Measurements from ENCODE around the gene ACTL10.

Gene ACTL10

GRCh38 chr20:33686100-33686983, 19.6 kb downstream of the ACTL10 start, which contains the start of gene E2F1:
Gene E2F1, minus strand, starts transcription at chr20:33686385. Its CDS starts 121 bp downstream, at chr20:33686264.
- Histone ChIP-seq H3K4me1 (ENCODE audit: insufficient read depth, low read length, poor library complexity, severe bottlenecking) (peaks cover 50% of the 10 kb centered on the region), H3K36me3 (ENCODE audit: insufficient read depth, low read length) (no peaks in the 10 kb centered on the region), H3K27me3 (ENCODE audit: insufficient read depth, low read length, poor library complexity, severe bottlenecking) (no peaks in the 10 kb centered on the region), H3K9me2 (replicated peaks; ENCODE audit: low read depth, low read length) (no peaks in the 10 kb centered on the region), H3K4me3 (ENCODE audit: low read length, poor library complexity, severe bottlenecking) (peak within 1 kb of the TSS; percentile 82), H3K9ac (ENCODE audit: low read depth, low read length, poor library complexity, severe bottlenecking) (peak within 1 kb of the TSS; percentile 80), H2AFZ (ENCODE audit: low read length) (peak within 1 kb of the TSS; percentile 93), H3K79me2 (ENCODE audit: insufficient read depth, low read length) (peaks cover 43% of the 10 kb centered on the region), H3K9me3 (ENCODE audit: insufficient read depth, low read depth, low read length) (no peaks in the 10 kb centered on the region), H3K4me2 (ENCODE audit: low read depth, low read length, poor library complexity, severe bottlenecking) (peak within 1 kb of the TSS; percentile 95), H4K20me1 (ENCODE audit: insufficient read depth, low read length, poor library complexity, severe bottlenecking) (peaks cover 31% of the 10 kb centered on the region), H3F3A (ENCODE audit: low read depth) (peaks cover 8% of the 10 kb centered on the region; the same call in 1 of the 2 replicates)
- TF ChIP-seq, protein P1, sequence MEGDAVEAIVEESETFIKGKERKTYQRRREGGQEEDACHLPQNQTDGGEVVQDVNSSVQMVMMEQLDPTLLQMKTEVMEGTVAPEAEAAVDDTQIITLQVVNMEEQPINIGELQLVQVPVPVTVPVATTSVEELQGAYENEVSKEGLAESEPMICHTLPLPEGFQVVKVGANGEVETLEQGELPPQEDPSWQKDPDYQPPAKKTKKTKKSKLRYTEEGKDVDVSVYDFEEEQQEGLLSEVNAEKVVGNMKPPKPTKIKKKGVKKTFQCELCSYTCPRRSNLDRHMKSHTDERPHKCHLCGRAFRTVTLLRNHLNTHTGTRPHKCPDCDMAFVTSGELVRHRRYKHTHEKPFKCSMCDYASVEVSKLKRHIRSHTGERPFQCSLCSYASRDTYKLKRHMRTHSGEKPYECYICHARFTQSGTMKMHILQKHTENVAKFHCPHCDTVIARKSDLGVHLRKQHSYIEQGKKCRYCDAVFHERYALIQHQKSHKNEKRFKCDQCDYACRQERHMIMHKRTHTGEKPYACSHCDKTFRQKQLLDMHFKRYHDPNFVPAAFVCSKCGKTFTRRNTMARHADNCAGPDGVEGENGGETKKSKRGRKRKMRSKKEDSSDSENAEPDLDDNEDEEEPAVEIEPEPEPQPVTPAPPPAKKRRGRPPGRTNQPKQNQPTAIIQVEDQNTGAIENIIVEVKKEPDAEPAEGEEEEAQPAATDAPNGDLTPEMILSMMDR (conservative IDR thresholded peaks at IDR 0.05; ENCODE audit: low read length), result 0 out of 2 replicates have a peak, but pooled peaks have one; percentile 16
- no peak for TF ChIP-seq EZH2phosphoT487 (IDR thresholded peaks at IDR 0.05; ENCODE audit: borderline replicate concordance)

DNA sequence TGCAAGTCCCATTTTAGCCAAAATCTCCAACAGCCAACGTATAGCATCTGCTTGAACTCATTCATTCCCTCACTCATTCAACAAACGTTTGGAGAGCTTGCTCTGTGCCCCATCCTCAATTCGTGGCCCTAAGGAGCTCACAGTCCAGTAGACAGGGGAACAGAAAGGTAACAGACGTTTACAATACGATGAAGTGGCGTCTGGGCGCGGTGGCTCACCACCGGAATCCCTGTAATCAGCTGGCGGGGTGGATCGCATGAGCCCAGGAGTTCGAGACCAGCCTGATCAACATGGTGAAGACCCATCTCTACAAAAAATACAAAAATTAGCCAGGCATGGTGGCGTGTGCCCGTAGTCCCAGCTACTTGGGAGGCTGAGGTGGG, 20.2 kb downstream of the ACTL10 start:
- peaks cover 8% of the 10 kb centered on the region; the same call in 1 of the 2 replicates for H3F3A ChIP-seq (ENCODE audit: low read depth)
- no peaks in the 10 kb centered on the region for H3K27me3 ChIP-seq (ENCODE audit: insufficient read depth, low read length, poor library complexity, severe bottlenecking)
- peak overlapping the region; percentile 49 for H3K9ac ChIP-seq (ENCODE audit: low read depth, low read length, poor library complexity, severe bottlenecking)
- peaks cover 28% of the 10 kb centered on the region for H4K20me1 ChIP-seq (ENCODE audit: insufficient read depth, low read length, poor library complexity, severe bottlenecking)
- no peaks in the 10 kb centered on the region for H3K36me3 ChIP-seq (ENCODE audit: insufficient read depth, low read length)
- peaks cover 37% of the 10 kb centered on the region for H3K79me2 ChIP-seq (ENCODE audit: insufficient read depth, low read length)
- H3K4me3 ChIP-seq (ENCODE audit: low read length, poor library complexity, severe bottlenecking), result peak overlapping the region; percentile 63
- H3K9me3 ChIP-seq (ENCODE audit: insufficient read depth, low read depth, low read length), result no peaks in the 10 kb centered on the region
- no peaks in the 10 kb centered on the region for H3K9me2 ChIP-seq (replicated peaks; ENCODE audit: low read depth, low read length)
- H3K4me2 ChIP-seq (ENCODE audit: low read depth, low read length, poor library complexity, severe bottlenecking), result peak overlapping the region; percentile 74
- peak overlapping the region; percentile 93 for H2AFZ ChIP-seq (ENCODE audit: low read length)
- no peak for TF ChIP-seq EZH2phosphoT487 (IDR thresholded peaks at IDR 0.05; ENCODE audit: borderline replicate concordance)
- TF ChIP-seq, protein P1 (conservative IDR thresholded peaks at IDR 0.05; ENCODE audit: low read length), result no peak
- H3K4me1 ChIP-seq (ENCODE audit: insufficient read depth, low read length, poor library complexity, severe bottlenecking), result peaks cover 50% of the 10 kb centered on the region

- no peak overlapping the region for H3K9ac ChIP-seq (ENCODE audit: low read depth, low read length, poor library complexity, severe bottlenecking)
- no peaks in the 10 kb centered on the region for H3K27me3 ChIP-seq (ENCODE audit: insufficient read depth, low read length, poor library complexity, severe bottlenecking)
- TF ChIP-seq EZH2phosphoT487 (IDR thresholded peaks at IDR 0.05; ENCODE audit: borderline replicate concordance), result no peak
- TF ChIP-seq, protein P1 (conservative IDR thresholded peaks at IDR 0.05; ENCODE audit: low read length), result no peak
- peaks cover 8% of the 10 kb centered on the region; the same call in 1 of the 2 replicates for H3F3A ChIP-seq (ENCODE audit: low read depth)
- H3K9me2 ChIP-seq (replicated peaks; ENCODE audit: low read depth, low read length), result no peaks in the 10 kb centered on the region
- H2AFZ ChIP-seq (ENCODE audit: low read length), result no peak overlapping the region
- peaks cover 25% of the 10 kb centered on the region for H4K20me1 ChIP-seq (ENCODE audit: insufficient read depth, low read length, poor library complexity, severe bottlenecking)
- H3K4me1 ChIP-seq (ENCODE audit: insufficient read depth, low read length, poor library complexity, severe bottlenecking), result peaks cover 47% of the 10 kb centered on the region
- peak overlapping the region; percentile 74 for H3K4me2 ChIP-seq (ENCODE audit: low read depth, low read length, poor library complexity, severe bottlenecking)
- H3K9me3 ChIP-seq (ENCODE audit: insufficient read depth, low read depth, low read length), result no peaks in the 10 kb centered on the region
- peaks cover 33% of the 10 kb centered on the region for H3K79me2 ChIP-seq (ENCODE audit: insufficient read depth, low read length)
- no peak overlapping the region for H3K4me3 ChIP-seq (ENCODE audit: low read length, poor library complexity, severe bottlenecking)
- no peaks in the 10 kb centered on the region for H3K36me3 ChIP-seq (ENCODE audit: insufficient read depth, low read length)
Observed at GRCh38 chr20:33687370-33687915, 20.7 kb downstream of the ACTL10 start.
